Measurements from ENCODE around the gene SLC36A2.

The SLC36A2 gene

DNA sequence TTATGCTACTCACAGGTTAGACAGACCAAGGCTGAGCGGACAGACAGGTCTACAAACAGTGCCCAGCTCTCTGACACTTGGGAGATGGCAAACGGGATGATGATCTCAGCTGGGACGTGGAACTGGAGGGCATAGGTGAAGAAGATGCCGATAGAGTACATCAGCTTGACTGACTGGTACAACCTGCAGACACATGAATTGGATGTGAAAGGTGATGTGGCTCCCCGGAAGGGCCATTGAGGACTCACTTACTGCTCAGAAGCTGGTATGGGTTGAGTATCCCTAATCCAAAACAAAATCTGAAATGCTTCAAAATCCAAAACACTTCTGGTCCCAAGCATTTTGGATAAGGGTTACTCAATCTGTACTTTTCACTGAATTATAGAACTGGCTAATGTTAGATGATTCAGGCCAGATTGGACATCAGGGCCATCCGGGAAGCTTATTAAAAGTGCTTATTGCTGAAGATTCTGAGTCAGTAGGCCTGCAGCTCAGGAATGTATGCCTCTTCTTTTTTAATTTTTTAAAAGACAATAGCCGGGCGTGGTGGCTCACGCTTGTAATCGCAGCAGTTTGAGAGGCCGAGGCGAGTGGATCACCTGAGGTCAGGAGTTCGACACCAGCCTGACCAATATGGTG is 66.2 kb downstream of the SLC36A2 start:
- DNase-seq = no peak

DNA sequence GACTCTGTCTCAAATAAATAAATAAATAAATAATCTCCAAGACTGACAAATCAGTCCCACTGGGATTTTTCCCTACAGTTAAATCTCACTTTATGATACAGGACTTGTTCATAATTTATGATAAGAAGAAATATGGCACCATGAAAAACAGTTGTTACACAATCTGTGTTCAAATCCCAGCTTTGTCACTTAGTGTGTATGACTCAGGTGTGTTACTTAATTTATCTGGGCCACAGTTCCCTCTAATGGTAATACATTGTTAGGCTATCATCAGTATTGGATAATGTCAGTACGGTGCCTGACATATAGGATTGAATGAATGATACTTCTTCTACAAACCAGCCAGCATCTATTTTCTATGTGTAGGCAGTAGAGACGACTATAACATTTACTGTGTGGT is 66.9 kb downstream of the SLC36A2 start:
- DNase-seq = no peak

DNA sequence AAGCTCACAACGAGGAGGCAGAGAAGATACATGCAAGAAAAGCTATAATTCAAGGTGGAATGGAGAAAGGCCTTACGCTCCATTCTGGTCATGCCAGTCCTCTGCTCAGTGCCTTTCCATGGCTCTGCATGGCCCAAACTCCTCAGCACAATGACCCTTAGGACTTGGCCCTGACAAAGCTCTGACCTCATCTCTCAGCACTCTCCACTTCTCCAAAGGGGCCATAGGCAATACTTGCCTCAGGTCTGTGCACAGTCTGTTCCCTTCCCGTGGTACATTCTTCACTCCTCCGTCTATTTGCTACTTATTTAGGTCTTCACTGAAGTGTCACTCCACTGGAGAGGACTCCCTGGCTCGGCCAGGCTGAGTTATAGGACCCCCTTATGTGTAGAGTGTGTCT is 68.5 kb downstream of the SLC36A2 start:
- DNase-seq = no peak

DNA sequence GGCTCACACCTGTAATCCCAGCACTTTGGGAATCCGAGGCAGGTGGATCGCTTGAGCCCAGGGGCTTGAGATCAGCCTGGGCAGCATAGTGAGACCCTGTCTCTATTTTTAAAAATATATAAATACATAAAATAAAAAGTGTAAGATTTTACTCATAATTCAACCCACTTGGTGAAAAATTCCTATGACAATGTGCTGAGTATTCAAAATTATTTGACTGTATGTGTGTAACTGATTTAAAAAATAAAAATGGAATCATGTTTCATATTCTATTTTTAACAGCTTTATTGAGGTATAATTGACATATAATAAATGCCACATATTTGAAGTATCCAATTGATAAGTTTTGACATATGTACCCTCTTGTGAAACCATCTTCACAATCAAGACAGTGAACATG is 71.6 kb downstream of the SLC36A2 start:
- no peak for DNase-seq

DNA sequence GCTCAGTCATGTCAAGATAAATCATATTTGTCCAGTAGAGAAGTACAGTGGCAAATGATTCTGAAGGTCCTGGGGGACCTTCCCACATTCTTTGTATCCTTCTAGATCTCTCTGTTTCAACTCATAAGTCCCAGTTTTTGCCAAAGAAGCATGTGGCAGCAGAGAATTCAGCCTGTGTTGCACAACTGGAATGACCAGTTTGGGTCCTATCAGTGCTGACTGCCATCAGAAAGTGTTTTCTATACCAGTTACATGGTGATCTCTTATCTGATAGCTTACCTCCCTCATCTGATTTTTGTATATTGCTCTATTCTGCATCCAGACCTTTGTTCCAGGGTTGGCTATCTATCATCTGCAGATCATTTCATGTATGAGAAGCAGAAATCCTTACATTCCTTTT is 72.7 kb downstream of the SLC36A2 start:
- DNase-seq = no peak

DNA sequence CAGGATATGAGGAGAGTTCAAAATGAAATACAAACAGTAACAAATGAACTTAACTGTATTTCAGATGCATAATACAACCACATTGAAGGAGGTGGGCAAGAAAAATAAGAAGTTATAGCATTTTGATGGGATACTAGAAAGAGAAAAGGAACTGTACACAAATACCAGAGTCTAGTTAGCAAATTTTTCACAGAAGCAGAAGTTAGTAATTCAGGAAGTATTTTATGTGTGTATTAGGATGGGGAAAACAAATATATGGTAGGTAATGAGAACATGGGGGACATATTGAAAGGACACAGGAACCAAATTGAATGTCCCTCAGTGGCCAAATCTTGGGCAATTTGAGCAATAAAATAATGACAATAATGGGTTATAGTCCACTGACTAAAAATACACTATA is 76.0 kb downstream of the SLC36A2 start:
- no peak for DNase-seq

DNA sequence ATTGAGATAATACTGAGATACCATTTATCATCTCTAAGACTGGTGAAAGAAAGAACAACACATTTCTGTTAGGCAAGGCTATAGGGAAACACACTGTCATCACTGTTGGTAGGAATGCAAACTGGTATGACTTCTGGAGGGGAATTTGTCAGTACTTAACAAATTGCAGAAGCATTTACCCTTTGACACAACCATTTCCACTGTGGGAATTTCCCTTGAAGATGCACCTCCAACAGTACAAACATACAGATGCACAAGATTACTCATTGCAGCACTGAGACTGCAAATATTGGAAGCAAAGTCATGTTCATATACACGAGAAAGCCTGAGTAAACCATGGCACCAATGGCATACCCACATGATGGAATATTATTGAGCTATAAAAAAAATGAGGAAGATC is 76.8 kb downstream of the SLC36A2 start:
- DNase-seq = no peak

DNA sequence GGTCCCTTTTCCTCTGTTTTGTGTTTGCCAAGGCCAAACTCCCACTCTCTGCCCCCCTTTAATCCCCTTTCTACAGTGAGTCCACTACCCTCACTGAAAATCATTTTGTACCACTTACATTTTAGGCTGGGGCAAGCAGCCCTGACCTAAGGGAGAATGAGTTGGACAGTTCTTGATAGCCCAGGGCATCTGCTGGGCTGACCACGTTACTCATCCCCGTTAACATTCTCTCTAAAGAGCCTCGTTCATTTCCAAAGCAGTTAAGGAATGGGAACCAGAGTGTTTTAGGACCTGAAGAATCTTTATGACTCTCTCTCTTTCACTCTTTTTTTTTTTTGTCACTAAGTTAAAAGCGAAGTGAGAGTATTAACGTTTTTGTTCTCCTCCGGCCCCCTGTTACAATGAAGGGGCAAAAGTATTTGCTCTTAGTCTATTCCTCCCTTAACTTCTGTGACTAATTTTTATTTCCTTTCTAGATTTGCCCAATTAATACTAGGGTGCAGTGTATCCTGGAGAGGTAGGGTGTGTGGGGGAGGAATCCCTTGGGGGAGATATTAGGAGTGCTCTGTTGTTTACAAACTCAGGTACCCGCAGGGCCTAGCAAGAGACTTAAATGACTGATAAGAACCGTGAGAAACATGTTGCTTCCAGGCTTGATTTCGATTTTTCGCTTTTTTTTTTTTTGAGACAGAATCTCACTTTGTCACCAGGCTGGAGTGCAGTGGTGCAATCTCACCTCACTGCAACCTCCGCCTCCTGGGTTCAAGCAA is 79.7 kb downstream of the SLC36A2 start:
- no peak for DNase-seq
